Sigmoid colon (tissue), 7 donors: ENCODE data around the gene FAM168A. TPM values are rescaled to one million over a fixed set of nuclear protein-coding genes. Genes with fewer than 3 reads are reported as not detected.

ENCODE experiments used
- DNase-seq: peaks from one replicate; pipeline ENCODE4 v3.0.0-alpha.2; 2019
- H3K27ac ChIP-seq, 4 donors: fragments of 200-600 bp; sonication (generic); one replicate each; pipeline ENCODE4 v1.5.1; 2016 to 2019; ENCODE audit warnings: mild to moderate bottlenecking in 1 of 4
- H3K27me3 ChIP-seq, 3 donors: fragments of 200-600 bp; sonication (generic); one replicate each; pipeline ENCODE4 v1.5.1; 2019; ENCODE audit warnings: mild to moderate bottlenecking in 1 of 3
- H3K36me3 ChIP-seq, 4 donors: fragments of 200-600 bp; sonication (generic); one replicate each; pipeline ENCODE4 v1.5.1; 2016 to 2019
- H3K4me1 ChIP-seq, 4 donors: fragments of 200-600 bp; sonication (generic); one replicate each; pipeline ENCODE4 v1.5.1; 2017 to 2019
- H3K4me3 ChIP-seq, 4 donors: fragments of 200-600 bp; sonication (generic); one replicate each; pipeline ENCODE4 v1.5.1; 2017 to 2019; ENCODE audit warnings: mild to moderate bottlenecking in 2 of 4, moderate library complexity in 1 of 4
- H3K9me3 ChIP-seq, 4 donors: fragments of 200-600 bp in 3 of 4; sonication (generic) in 3 of 4; one replicate each; pipeline versions ENCODE4 v1.5.1 to v1.6.1; 2013 to 2019
- CTCF ChIP-seq, 4 experiments: fragments of 450-650 bp in 3 of 4; fragments of 200-600 bp in 1 of 4; IDR thresholded peaks; one replicate each; pipeline ENCODE4 v1.5.1; 2016 to 2019; ENCODE audit warnings: antibody characterized with exemption in 4 of 4, mild to moderate bottlenecking in 3 of 4, moderate library complexity in 2 of 4
- EP300 ChIP-seq, 4 donors: sonication (generic); formaldehyde crosslinking; IDR thresholded peaks; one replicate each; pipeline ENCODE4 v1.6.1; 2017; ENCODE audit warnings: antibody characterized with exemption in 4 of 4
- POLR2A ChIP-seq, 2 donors: fragments of 450-650 bp; IDR thresholded peaks; one replicate each; pipeline ENCODE4 v1.6.1; 2016; ENCODE audit warnings: antibody characterized with exemption in 2 of 2, mild to moderate bottlenecking in 2 of 2, moderate library complexity in 2 of 2
- POLR2AphosphoS5 ChIP-seq, 4 donors: sonication (generic); formaldehyde crosslinking; IDR thresholded peaks; one replicate each; pipeline ENCODE4 v1.6.1; 2017; ENCODE audit warnings: antibody characterized with exemption in 4 of 4
- WGBS, 2 donors: extraction: QIAGEN DNeasy Blood & Tissue Kit; methylation state at CpG; one replicate each; pipeline ENCODE4 v1.1.7; 2013; 5-methylcytosine and 5-hydroxymethylcytosine counted together
- intact Hi-C: fragments of 100-400 bp; cut with DNase I; formaldehyde crosslinking; loops from one replicate; pipeline ENCODE4 v1.15.1; 2023
- polyA plus RNA-seq, 3 donors: library from polyadenylated mRNA; stranded (reverse); fragments of 200-250 nt; gene quantifications; one replicate each; pipeline ENCODE4 v1.2.3, GENCODE V29; 2013
- total RNA-seq, 4 donors: library from RNA; depleted of rRNA; stranded (reverse); fragments of >200 nt; gene quantifications; one replicate each; pipeline ENCODE4 v1.1.0, GENCODE V29; 2016
- donor health status: healthy with polysubstance abuse.
- donor health status: Bipolar disorder and iron deficiency.
- donor health status: healthy.

Gene FAM168A
- total and polyA plus RNA-seq, 7 donors = 3.6 to 37.7 (median 20.7) TPM

- peaks cover 0 to 51% (median 10%) of the 10 kb centered on the region in 4 donors for H3K36me3 ChIP-seq
- no peak for DNase-seq
- no peaks in the 10 kb centered on the region for H3K9me3 ChIP-seq
- intact Hi-C loops = no loop called here
- H3K27ac ChIP-seq = no peak overlapping the region
- no peak for TF ChIP-seq POLR2AphosphoS5 (IDR thresholded peaks at IDR 0.05)
- no peak for TF ChIP-seq EP300 (IDR thresholded peaks at IDR 0.05)
- TF ChIP-seq POLR2A (IDR thresholded peaks at IDR 0.05) = no peak
- TF ChIP-seq CTCF (IDR thresholded peaks at IDR 0.05) = no peak
- H3K27me3 ChIP-seq = no peaks in the 10 kb centered on the region
- 95 to 96% methylated on average over 1 of the region's 1 CpG for WGBS, 2 donors
- no peak overlapping the region for H3K4me3 ChIP-seq
- H3K4me1 ChIP-seq = peaks cover 0 to 7% (median 0%) of the 10 kb centered on the region in 4 donors
Measured at GRCh38 chr11:73406131-73406530, 191.8 kb downstream of the FAM168A start.

GRCh38 chr11:73405146-73405510 lies 192.8 kb downstream of the FAM168A start:
- Histone ChIP-seq H3K9me3 (no peaks in the 10 kb centered on the region), H3K4me3 (no peak overlapping the region), H3K27ac (no peak overlapping the region), H3K27me3 (no peaks in the 10 kb centered on the region), H3K36me3 (peaks cover 0 to 50% (median 10%) of the 10 kb centered on the region in 4 donors), H3K4me1 (peaks cover 0 to 7% (median 0%) of the 10 kb centered on the region in 4 donors)
- 95 to 97% methylated on average over 8 of the region's 8 CpGs for WGBS, 2 donors
- TF ChIP-seq POLR2A (IDR thresholded peaks at IDR 0.05) (no peak), POLR2AphosphoS5 (IDR thresholded peaks at IDR 0.05) (no peak), EP300 (IDR thresholded peaks at IDR 0.05) (no peak), CTCF (IDR thresholded peaks at IDR 0.05) (no peak)
- intact Hi-C loops = no loop called here
- DNase-seq = no peak

GRCh38 chr11:73404506-73405145 lies 193.3 kb downstream of the FAM168A start:
- Histone ChIP-seq H3K27me3 (no peaks in the 10 kb centered on the region), H3K27ac (no peak overlapping the region), H3K36me3 (peaks cover 0 to 45% (median 10%) of the 10 kb centered on the region in 4 donors), H3K4me3 (no peak overlapping the region), H3K9me3 (no peaks in the 10 kb centered on the region), H3K4me1 (peaks cover 0 to 7% (median 0%) of the 10 kb centered on the region in 4 donors)
- intact Hi-C loops = no loop called here
- TF ChIP-seq POLR2AphosphoS5 (IDR thresholded peaks at IDR 0.05) (no peak), EP300 (IDR thresholded peaks at IDR 0.05) (no peak), CTCF (IDR thresholded peaks at IDR 0.05) (no peak), POLR2A (IDR thresholded peaks at IDR 0.05) (no peak)
- DNase-seq = no peak
- WGBS, 2 donors = 93 to 96% methylated on average over 5 of the region's 5 CpGs

GRCh38 chr11:73404048-73404447 lies 193.9 kb downstream of the FAM168A start:
- 66 to 70% methylated on average over 4 of the region's 4 CpGs for WGBS, 2 donors
- no peaks in the 10 kb centered on the region for H3K9me3 ChIP-seq
- TF ChIP-seq EP300 (IDR thresholded peaks at IDR 0.05) = no peak
- no peak for TF ChIP-seq POLR2A (IDR thresholded peaks at IDR 0.05)
- TF ChIP-seq CTCF (IDR thresholded peaks at IDR 0.05) = peak; percentile 13 to 56 (median 43)
- no peak for TF ChIP-seq POLR2AphosphoS5 (IDR thresholded peaks at IDR 0.05)
- no peak overlapping the region for H3K27ac ChIP-seq
- peak; percentile 78 for DNase-seq
- peaks cover 0 to 7% (median 0%) of the 10 kb centered on the region in 4 donors for H3K4me1 ChIP-seq
- no peaks in the 10 kb centered on the region for H3K27me3 ChIP-seq
- intact Hi-C loops = no loop called here
- H3K36me3 ChIP-seq = peaks cover 0 to 39% (median 10%) of the 10 kb centered on the region in 4 donors
- H3K4me3 ChIP-seq = no peak overlapping the region
